Ishikawa (cell line): Measurements from ENCODE around the gene CX3CL1.

Experiments used
- CEBPB ChIP-seq: IDR thresholded peaks from 2 replicates; pipeline ENCODE4 v1.6.1; 2012
- CREB1 ChIP-seq: IDR thresholded peaks from 2 replicates; pipeline ENCODE4 v1.6.1; 2012; ENCODE audit warnings: low read depth
- EGR1 ChIP-seq: IDR thresholded peaks from 2 replicates; pipeline ENCODE4 v1.6.1; 2012
- EP300 ChIP-seq: IDR thresholded peaks from 2 replicates; pipeline ENCODE4 v1.6.1; 2012; ENCODE audit warnings: borderline replicate concordance
- FOXM1 ChIP-seq: IDR thresholded peaks from 2 replicates; pipeline ENCODE4 v1.6.1; 2012; ENCODE audit warnings: low read depth, borderline replicate concordance
- NFIC ChIP-seq: IDR thresholded peaks from 2 replicates; pipeline ENCODE4 v1.6.1; 2012
- RAD21 ChIP-seq: IDR thresholded peaks from 2 replicates; pipeline ENCODE4 v1.6.1; 2012; ENCODE audit warnings: low read depth
- TAF1 ChIP-seq: IDR thresholded peaks from 2 replicates; pipeline ENCODE4 v1.6.1; 2012; ENCODE audit warnings: low read depth, mild to moderate bottlenecking
- TCF12 ChIP-seq: IDR thresholded peaks from 2 replicates; pipeline ENCODE4 v1.6.1; 2012; ENCODE audit warnings: low read depth
- TEAD4 ChIP-seq: IDR thresholded peaks from 2 replicates; pipeline ENCODE4 v1.6.1; 2012
- YY1 ChIP-seq: IDR thresholded peaks from 2 replicates; pipeline ENCODE4 v1.6.1; 2012; ENCODE audit warnings: low read depth
- ZBTB7A ChIP-seq: IDR thresholded peaks from 2 replicates; pipeline ENCODE4 v1.6.1; 2012; ENCODE audit warnings: low read depth
- TF ChIP-seq, protein P1 (sequence below): IDR thresholded peaks from 2 replicates; pipeline ENCODE4 v1.6.1; 2012
- TF ChIP-seq, protein P2 (sequence below): IDR thresholded peaks from 2 replicates; pipeline ENCODE4 v1.6.1; 2012; ENCODE audit warnings: low read depth, mild to moderate bottlenecking
- TF ChIP-seq, protein P3 (sequence below): IDR thresholded peaks from 2 replicates; pipeline ENCODE4 v1.6.1; 2012

The CX3CL1 gene

DNA sequence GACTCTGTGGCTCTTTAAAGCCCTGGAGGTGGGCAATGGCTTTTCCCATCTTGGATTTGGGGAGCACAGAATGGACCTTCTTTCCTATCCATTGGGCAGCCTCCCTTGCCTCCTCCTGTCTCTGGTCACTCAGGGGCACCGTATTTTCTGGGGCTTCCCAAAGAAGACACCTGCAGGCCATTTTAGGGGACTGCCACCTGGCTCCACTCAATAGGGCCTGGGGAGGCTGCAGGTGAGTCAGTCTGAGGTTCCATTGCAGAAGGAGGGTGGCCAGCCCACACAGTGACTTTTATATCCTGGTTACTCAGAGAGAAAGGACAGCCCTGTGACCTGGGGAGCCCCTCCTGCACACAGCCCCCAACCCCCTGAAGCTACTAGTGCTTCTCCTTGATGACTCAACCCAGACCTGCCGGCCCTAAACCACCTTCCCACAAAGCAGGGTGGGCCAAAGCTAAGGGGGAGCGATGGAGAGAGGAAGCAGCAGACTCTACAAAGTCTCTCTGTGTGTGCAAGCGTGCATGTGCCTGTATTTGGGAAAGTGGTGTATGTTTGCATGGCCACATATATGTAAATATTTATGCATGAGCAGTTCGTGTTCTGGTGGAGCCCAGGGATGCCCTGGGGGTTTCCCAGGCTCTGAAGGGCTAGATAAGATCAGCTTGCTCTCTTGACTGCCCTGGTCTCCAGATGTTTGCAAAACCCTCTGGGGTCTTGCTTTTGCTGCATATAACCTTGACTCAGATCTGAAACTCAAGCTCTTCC lies 5.0 kb downstream of the CX3CL1 start:
- no peak for TF ChIP-seq EGR1
- no peak for TF ChIP-seq EP300
- TF ChIP-seq TEAD4 = no peak
- no peak for TF ChIP-seq CEBPB
- no peak for TF ChIP-seq YY1
- TF ChIP-seq CREB1 = no peak
- no peak for TF ChIP-seq FOXM1
- TF ChIP-seq, protein P1, sequence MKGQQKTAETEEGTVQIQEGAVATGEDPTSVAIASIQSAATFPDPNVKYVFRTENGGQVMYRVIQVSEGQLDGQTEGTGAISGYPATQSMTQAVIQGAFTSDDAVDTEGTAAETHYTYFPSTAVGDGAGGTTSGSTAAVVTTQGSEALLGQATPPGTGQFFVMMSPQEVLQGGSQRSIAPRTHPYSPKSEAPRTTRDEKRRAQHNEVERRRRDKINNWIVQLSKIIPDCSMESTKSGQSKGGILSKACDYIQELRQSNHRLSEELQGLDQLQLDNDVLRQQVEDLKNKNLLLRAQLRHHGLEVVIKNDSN = no peak
- no peak for TF ChIP-seq RAD21
- TF ChIP-seq ZBTB7A = no peak
- no peak for TF ChIP-seq NFIC
- TF ChIP-seq, protein P2, sequence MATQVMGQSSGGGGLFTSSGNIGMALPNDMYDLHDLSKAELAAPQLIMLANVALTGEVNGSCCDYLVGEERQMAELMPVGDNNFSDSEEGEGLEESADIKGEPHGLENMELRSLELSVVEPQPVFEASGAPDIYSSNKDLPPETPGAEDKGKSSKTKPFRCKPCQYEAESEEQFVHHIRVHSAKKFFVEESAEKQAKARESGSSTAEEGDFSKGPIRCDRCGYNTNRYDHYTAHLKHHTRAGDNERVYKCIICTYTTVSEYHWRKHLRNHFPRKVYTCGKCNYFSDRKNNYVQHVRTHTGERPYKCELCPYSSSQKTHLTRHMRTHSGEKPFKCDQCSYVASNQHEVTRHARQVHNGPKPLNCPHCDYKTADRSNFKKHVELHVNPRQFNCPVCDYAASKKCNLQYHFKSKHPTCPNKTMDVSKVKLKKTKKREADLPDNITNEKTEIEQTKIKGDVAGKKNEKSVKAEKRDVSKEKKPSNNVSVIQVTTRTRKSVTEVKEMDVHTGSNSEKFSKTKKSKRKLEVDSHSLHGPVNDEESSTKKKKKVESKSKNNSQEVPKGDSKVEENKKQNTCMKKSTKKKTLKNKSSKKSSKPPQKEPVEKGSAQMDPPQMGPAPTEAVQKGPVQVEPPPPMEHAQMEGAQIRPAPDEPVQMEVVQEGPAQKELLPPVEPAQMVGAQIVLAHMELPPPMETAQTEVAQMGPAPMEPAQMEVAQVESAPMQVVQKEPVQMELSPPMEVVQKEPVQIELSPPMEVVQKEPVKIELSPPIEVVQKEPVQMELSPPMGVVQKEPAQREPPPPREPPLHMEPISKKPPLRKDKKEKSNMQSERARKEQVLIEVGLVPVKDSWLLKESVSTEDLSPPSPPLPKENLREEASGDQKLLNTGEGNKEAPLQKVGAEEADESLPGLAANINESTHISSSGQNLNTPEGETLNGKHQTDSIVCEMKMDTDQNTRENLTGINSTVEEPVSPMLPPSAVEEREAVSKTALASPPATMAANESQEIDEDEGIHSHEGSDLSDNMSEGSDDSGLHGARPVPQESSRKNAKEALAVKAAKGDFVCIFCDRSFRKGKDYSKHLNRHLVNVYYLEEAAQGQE = no peak
- TF ChIP-seq TCF12 = no peak
- TF ChIP-seq TAF1 = no peak
- TF ChIP-seq, protein P3, sequence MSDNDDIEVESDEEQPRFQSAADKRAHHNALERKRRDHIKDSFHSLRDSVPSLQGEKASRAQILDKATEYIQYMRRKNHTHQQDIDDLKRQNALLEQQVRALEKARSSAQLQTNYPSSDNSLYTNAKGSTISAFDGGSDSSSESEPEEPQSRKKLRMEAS = no peak

DNA sequence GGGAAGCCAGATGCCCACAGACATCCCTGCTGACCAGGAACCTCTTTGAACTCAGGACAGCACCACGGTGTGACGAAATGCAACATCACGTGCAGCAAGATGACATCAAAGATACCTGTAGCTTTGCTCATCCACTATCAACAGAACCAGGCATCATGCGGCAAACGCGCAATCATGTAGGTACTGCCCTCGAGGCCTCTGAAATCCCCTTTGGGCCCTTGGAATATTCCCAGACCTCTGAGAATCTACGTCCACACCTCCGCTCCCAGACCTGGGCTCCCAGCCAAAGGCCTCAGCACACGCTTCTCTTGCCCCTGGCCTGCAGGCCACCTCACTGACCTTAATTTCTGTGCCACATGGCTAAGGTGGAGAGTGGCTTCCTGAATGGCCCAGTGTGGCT lies 7.3 kb downstream of the CX3CL1 start:
- TF ChIP-seq, protein P3 = no peak
- TF ChIP-seq ZBTB7A (no peak), RAD21 (no peak), TCF12 (no peak)
- TF ChIP-seq, protein P1 = no peak

DNA sequence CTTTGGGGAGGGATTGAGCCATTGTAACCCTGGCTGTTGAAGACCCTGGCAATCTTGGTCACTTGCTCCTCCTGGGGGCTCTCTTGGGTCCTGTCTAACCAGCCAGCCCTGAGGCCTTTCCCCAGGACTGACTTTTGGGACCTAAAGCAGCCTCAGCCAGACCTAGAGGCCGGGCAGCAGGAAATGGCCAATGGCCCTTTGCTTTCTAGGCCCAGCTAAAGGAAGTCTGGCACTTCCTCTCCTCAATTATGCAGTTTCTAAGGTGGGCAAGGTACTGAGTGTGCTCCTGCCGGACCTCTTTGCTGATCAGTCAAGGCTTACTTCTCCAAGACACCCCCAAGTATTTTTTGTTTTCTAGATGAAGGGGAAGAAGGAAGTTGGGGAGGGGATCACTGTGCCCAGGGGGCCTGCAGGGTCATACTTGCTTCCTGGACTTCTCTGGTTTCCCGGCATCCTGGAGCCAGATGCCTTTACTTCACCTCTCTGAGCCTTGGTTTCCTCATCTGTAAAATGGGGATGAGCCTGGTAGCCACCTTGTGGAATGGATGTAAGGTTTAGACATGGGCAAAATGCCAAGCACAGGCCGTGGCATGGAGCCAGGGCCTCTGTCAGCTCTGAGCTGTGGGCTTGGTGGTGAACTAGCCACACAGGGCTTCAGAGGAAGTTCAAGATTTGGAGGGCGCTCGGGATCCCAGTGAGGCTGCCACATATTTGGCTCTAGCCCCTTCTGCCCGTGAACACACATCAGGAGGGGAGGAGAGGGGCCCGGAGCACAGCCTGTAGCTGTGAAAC lies 8.6 kb downstream of the CX3CL1 start:
- TF ChIP-seq YY1 (no peak), TAF1 (no peak), NFIC (peak; percentile 79)

DNA sequence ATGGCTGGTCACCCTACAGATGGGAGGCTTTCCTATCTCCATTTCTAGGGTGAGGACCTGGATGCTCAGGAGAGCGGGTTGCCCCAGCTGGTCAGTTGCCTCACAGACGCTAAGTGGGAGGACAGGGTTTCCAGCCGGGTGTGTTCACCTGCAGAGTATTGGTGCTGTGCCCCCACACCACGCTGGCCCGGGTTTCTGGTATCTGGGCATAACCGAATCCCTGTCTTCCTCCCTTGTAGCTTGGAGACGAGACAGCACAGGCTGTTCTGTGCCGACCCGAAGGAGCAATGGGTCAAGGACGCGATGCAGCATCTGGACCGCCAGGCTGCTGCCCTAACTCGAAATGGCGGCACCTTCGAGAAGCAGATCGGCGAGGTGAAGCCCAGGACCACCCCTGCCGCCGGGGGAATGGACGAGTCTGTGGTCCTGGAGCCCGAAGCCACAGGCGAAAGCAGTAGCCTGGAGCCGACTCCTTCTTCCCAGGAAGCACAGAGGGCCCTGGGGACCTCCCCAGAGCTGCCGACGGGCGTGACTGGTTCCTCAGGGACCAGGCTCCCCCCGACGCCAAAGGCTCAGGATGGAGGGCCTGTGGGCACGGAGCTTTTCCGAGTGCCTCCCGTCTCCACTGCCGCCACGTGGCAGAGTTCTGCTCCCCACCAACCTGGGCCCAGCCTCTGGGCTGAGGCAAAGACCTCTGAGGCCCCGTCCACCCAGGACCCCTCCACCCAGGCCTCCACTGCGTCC lies 9.7 kb downstream of the CX3CL1 start:
- no peak for TF ChIP-seq YY1
- TF ChIP-seq TEAD4 = no peak
- no peak for TF ChIP-seq NFIC
- TF ChIP-seq CREB1 = no peak
- TF ChIP-seq FOXM1 = no peak
- TF ChIP-seq, protein P1 = no peak
- TF ChIP-seq RAD21 = no peak
- TF ChIP-seq TCF12 = no peak
- TF ChIP-seq, protein P3 = no peak
- no peak for TF ChIP-seq ZBTB7A

DNA sequence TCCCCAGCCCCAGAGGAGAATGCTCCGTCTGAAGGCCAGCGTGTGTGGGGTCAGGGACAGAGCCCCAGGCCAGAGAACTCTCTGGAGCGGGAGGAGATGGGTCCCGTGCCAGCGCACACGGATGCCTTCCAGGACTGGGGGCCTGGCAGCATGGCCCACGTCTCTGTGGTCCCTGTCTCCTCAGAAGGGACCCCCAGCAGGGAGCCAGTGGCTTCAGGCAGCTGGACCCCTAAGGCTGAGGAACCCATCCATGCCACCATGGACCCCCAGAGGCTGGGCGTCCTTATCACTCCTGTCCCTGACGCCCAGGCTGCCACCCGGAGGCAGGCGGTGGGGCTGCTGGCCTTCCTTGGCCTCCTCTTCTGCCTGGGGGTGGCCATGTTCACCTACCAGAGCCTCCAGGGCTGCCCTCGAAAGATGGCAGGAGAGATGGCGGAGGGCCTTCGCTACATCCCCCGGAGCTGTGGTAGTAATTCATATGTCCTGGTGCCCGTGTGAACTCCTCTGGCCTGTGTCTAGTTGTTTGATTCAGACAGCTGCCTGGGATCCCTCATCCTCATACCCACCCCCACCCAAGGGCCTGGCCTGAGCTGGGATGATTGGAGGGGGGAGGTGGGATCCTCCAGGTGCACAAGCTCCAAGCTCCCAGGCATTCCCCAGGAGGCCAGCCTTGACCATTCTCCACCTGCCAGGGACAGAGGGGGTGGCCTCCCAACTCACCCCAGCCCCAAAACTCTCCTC lies 10.4 kb downstream of the CX3CL1 start:
- no peak for TF ChIP-seq CREB1
